Lower leg skin (tissue), 4 donors: Measurements from ENCODE around the gene LRWD1. TPM values are rescaled to one million over a fixed set of nuclear protein-coding genes. Genes with fewer than 3 reads are reported as not detected.

Experiments
- DNase-seq, 2 donors: peaks; one replicate each; pipeline ENCODE4 v3.0.0-alpha.2; 2019; ENCODE audit warnings: low spot score in 2 of 2
- H3K4me3 ChIP-seq: fragments of 200-600 bp; sonication (generic); 2 replicates; pipeline ENCODE4 v1.5.1; 2017; ENCODE audit warnings: mild to moderate bottlenecking, low read depth; ENCODE audit not compliant: poor library complexity, severe bottlenecking
- POLR2A ChIP-seq, 2 donors: fragments of 450-650 bp; IDR thresholded peaks; one replicate each; pipeline ENCODE4 v1.6.1; 2016 to 2017; ENCODE audit warnings: antibody characterized with exemption in 2 of 2, mild to moderate bottlenecking in 1 of 2, moderate library complexity in 1 of 2
- WGBS, 2 donors: methylation state at CpG; one replicate each; pipeline ENCODE4 v1.1.5; 2018; 5-methylcytosine and 5-hydroxymethylcytosine counted together
- intact Hi-C: fragments of 100-400 bp; cut with DNase I; formaldehyde crosslinking; loops from one replicate; pipeline ENCODE4 v1.15.0; 2023; ENCODE audit warnings: low total_unique reads
- total RNA-seq, 4 donors: library from RNA; depleted of rRNA; stranded (reverse); fragments of >200 nt; gene quantifications; one replicate each; pipeline ENCODE4 v1.1.0, GENCODE V29; 2016
- TF ChIP-seq, protein P1 (sequence below), 3 donors: fragments of 450-650 bp; IDR thresholded peaks; one replicate each; pipeline ENCODE4 v1.5.1; 2016; ENCODE audit warnings: antibody characterized with exemption in 3 of 3, mild to moderate bottlenecking in 3 of 3, moderate library complexity in 2 of 3

The LRWD1 gene
- total RNA-seq, 4 donors from 2014 or later = 9.8 to 16.1 (median 10.3) TPM

DNA sequence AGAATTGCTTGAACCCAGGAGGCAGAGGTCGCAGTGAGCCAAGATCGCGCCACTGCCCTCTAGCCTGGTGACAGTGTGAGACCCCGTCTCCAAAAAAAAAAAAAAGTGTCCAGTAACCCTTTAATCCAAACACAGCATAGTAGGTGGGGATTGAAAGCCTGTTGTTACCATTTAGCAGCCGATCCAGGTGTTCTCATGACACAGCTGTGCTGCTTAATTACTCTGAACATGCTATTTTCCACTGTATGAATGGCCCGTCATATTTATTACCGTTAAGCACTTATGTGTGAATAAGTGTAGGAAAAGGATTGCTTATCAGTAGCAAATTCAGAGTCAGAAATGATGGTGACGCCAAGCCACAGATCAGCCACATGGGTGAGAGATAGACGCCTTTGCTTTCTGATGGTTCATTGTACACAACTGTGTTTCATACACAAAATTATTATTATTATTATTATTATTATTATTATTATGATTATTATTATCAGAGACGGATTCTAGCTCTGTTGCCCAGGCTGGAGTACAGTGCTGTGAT, 43.0 kb upstream of the LRWD1 start:
- WGBS, 2 donors = 91 to 95% methylated on average over 10 of the region's 10 CpGs
- DNase-seq = no peak
- H3K4me3 ChIP-seq = no peak overlapping the region
- TF ChIP-seq, protein P1, sequence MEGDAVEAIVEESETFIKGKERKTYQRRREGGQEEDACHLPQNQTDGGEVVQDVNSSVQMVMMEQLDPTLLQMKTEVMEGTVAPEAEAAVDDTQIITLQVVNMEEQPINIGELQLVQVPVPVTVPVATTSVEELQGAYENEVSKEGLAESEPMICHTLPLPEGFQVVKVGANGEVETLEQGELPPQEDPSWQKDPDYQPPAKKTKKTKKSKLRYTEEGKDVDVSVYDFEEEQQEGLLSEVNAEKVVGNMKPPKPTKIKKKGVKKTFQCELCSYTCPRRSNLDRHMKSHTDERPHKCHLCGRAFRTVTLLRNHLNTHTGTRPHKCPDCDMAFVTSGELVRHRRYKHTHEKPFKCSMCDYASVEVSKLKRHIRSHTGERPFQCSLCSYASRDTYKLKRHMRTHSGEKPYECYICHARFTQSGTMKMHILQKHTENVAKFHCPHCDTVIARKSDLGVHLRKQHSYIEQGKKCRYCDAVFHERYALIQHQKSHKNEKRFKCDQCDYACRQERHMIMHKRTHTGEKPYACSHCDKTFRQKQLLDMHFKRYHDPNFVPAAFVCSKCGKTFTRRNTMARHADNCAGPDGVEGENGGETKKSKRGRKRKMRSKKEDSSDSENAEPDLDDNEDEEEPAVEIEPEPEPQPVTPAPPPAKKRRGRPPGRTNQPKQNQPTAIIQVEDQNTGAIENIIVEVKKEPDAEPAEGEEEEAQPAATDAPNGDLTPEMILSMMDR (IDR thresholded peaks at IDR 0.05) = no peak
- TF ChIP-seq POLR2A (IDR thresholded peaks at IDR 0.05) = no peak
- intact Hi-C loops = no loop called here

DNA sequence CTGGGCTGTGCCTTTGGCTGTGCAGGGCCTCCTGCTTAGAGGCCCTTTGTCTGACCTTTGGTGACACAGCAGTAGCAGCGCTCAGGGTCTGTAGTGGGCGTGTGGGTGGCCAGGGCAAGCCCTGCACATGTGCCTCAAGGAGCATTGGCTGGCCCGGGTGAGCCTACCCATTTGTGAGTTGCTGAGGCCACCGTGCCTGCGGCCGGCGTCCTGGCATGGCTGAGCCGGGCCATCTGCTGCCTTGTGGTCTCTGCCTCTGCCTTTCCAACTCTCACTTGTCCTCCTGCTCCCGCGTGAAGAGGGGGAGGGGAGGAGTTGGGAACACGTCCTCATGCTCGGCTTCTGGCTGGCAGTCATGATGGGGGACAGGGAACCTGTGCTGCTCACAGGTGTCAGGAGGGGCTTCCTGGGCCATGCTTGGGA, 40.6 kb upstream of the LRWD1 start:
- no peak for DNase-seq
- 79 to 90% methylated on average over 9 to 12 of the region's 12 CpGs for WGBS, 2 donors
- TF ChIP-seq, protein P1 (IDR thresholded peaks at IDR 0.05) = no peak
- TF ChIP-seq POLR2A (IDR thresholded peaks at IDR 0.05) = no peak
- no peak overlapping the region for H3K4me3 ChIP-seq
- intact Hi-C loops = no loop called here

DNA sequence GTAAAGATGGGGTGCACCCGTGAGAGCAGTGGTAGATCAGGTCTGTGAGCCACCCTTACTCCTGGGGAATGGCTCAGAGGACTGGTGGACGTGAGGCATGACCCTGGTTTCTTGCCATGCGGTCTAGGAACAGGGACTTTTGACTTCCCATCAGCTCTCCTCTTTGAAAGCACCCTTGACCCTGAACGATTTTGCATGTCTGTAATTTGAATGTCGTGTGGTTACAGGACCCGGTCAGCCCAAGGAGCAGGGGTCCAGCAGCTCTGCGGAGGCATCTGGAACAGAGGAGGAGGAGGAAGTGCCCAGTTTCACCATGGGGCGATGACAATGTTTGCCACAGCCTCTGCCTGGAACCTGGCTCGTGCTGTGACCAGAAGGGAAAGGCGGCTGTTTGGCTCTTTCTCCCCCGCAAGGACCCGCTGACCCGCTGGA, 40.0 kb upstream of the LRWD1 start:
- WGBS, 2 donors = 82% methylated on average over 12 to 13 of the region's 13 CpGs
- no peak for DNase-seq
- intact Hi-C loops = no loop called here
- H3K4me3 ChIP-seq = no peak overlapping the region
- no peak for TF ChIP-seq POLR2A (IDR thresholded peaks at IDR 0.05)
- TF ChIP-seq, protein P1 (IDR thresholded peaks at IDR 0.05) = no peak

DNA sequence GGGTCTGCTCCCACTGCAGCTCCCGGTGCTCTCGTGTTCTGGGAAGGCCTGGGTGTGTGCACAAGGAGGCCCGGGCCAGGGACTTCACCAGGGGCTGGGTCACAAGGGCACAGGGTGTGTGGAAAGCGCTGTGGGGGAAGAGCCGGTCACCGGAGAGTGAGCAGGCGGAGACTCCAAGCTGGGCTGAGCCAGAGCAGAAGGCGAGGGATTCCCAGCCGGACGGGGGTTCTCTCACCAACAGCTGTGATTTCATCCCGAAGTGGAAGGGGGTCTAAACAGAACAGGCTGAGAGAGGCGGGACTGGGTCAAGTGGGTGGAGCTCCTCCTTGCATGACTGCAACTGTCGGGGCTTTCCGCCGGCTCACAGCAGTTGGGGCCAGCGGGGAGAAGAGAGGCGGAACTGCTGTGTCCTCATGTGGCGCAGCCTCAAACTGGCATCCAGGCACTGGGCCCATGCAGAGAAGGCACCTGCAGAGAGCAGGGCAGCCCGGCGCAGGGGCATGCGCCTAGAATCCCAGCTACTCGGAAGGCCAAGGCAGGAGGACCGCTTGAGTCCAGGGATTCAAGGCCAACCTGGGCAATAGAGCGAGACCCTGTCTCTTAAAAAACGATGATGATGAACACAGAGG, 39.0 kb upstream of the LRWD1 start:
- WGBS, 2 donors = 77% methylated on average over 24 to 25 of the region's 25 CpGs
- H3K4me3 ChIP-seq = no peak overlapping the region
- intact Hi-C loops = no loop called here
- TF ChIP-seq, protein P1 (IDR thresholded peaks at IDR 0.05) = no peak
- no peak for TF ChIP-seq POLR2A (IDR thresholded peaks at IDR 0.05)
- peak in 1 of 2 donors; percentile 88 for DNase-seq

DNA sequence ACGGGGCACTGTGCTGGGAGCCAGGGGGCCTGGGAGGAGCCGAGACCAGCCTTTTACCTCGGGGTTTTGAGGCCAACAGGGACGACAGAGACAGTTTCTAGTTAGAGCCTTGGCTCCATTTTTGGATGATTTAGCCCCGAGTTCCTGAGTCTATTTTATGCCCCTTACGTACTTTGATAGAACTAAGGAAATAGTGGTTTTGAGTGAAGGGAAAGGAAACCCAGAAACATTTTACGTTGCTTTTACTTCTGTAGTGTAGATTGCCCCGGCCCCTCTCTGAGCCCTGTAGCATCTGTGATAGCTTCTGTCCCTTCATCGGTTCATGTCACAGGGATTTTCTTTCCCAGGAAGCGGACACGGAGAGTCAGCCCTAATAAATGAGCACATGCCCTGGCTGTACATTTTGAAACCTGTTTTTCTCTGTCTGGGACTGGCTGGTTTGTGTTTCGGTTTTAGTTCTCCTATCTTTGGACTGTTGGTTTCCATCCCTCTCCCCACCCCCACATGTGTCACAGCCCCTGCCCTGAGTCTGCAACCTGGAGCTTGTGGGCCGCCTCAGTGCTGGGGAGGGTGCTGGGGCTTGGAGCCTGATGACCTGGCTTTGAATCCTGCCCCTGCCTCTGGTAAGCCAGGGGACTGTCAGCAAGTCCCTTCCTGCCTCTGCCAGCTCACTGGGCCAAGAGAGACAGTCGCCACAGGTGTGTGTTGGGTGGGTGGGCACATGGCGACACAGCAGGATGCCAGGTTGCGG, 38.3 kb upstream of the LRWD1 start:
- DNase-seq = no peak
- 82 to 83% methylated on average over 16 of the region's 16 CpGs for WGBS, 2 donors
- no peak for TF ChIP-seq POLR2A (IDR thresholded peaks at IDR 0.05)
- TF ChIP-seq, protein P1 (IDR thresholded peaks at IDR 0.05) = no peak
- no peak overlapping the region for H3K4me3 ChIP-seq
- intact Hi-C loops = no loop called here
